RKO (cell line): Measurements from ENCODE around the gene APOLD1.
"Not testable (repeated sequence)": the region's sequence is repeated elsewhere in the genome, so short reads cannot be mapped to it uniquely, and the experiment has no call there.

Experiments
- DNase-seq: peaks from one replicate; pipeline ENCODE4 v3.0.0-alpha.2; 2016; ENCODE audit warnings: low spot score

APOLD1 gene

DNA sequence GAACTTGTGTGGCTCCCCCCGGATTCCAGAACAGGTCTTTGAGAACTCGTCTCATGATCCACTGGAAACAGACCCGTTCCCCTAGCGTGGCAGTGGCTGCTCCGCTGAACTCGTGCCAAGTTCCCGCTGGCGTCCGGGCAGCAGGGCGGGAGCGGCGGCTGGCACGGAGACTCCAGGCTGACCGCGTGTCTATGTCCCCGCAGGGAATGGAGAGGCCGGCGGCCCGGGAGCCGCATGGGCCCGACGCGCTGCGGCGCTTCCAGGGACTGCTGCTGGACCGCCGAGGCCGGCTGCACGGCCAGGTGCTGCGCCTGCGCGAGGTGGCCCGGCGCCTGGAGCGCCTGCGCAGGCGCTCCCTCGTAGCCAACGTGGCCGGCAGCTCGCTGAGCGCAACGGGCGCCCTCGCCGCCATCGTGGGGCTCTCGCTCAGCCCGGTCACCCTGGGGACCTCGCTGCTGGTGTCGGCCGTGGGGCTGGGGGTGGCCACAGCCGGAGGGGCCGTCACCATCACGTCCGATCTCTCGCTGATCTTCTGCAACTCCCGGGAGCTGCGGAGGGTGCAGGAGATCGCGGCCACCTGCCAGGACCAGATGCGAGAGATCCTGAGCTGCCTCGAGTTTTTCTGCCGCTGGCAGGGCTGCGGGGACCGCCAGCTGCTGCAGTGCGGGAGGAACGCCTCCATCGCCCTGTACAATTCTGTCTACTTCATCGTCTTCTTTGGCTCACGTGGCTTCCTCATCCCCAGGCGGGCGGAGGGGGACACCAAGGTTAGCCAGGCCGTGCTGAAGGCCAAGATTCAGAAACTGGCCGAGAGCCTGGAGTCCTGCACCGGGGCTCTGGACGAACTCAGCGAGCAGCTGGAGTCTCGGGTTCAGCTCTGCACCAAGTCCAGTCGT, 1.5 kb downstream of the APOLD1 start:
- peak; percentile 76 for DNase-seq

DNA sequence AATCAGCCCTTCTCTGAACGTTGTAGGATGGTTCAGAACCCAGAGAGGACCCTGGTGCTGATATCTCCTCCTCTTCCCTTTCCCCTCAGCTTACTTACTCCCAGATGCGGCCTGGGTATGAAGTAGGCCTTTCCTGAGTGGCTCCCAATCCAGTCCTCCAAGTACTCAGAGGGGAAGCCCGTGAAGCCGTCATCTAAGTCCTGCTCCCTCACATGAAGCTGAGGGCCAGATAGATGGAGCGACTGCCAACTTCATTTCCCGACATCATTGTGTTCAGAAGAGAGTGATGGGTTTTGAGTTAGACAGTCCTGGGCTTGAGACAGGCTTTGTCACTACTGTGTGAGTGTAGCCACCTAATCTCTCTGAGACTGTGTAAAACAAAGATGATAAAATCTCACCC, 2.7 kb downstream of the APOLD1 start:
- DNase-seq = no peak

DNA sequence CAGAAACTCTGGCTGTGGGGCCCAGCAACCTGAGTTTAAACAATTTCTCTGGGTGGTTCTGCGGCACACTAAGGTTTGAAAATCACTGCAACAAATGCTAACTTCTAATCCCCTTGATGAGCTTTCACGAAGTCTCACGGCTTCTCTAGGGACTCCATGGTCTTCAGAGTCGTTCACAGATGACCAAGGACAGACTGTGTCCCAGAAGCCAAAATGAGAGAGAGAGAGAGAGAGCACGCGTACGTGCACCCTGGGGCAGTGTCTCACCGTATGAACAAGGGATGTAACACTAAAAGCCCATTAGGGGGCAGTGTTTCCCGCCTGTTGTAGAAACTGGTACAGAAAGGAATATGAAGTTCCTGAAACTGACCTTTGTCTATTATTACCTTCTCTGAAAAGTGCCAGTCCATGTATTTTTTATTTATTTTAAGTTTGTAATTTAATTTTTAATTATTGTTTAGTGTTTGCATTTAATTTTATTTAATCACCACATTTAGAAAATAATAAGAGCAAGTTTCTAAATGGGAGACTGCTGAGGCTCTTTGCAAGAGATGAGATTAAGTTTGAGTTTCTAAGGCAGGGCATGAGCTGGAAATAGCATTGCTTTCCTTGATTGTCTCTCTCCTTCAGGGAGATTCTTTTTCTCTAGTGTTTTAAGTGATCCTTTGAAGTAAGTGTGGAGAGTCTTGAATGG, 3.4 kb downstream of the APOLD1 start:
- DNase-seq = peak; percentile 88

DNA sequence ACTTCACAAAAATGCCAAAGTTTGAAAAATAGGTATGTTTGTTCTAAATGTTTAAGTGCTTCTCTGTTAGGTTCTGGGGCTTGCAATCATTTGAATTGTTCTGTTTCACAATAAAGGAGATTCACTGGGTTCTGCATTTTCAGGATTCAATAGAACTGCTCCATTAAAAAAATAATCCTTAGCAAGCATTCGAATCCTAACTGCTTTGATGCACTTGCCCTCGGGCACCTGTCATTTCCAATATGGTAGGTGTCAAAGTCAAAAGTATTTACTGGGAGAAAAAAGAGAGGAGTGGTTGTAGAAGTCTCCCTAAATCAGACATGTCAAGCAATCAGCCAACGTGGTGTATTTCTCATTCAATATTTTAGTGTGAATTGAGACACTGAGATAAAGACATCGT, 5.5 kb downstream of the APOLD1 start:
- no peak for DNase-seq

DNA sequence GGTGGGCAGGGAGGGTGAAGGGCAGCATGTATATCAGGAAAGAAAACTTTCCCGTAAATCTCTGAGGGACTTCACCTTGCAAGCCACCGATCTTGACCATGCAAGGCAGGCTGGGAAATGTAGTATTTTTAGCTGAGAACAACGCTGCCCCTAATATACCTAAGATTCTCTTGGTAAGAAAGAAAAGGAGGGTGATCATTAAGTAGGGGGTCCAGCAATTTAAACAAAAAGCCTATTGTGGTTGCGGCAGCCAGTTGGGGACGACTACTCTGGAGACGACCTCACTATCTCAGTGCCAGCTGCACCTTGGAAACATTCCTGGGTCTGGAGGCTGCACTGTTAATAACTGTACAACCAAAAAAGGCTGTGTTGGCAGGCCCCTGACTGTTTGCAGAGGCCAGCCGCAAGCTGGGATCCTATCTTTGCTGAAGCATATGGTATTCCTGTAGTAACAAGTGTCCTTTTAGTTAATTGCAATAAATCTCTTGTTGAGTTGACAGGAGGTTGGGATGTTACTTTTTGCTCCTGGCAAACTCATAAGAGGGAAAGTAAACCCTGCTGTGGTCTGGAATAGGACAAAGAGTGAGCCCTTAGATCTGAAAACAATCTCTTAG, 6.4 kb downstream of the APOLD1 start:
- no peak for DNase-seq

DNA sequence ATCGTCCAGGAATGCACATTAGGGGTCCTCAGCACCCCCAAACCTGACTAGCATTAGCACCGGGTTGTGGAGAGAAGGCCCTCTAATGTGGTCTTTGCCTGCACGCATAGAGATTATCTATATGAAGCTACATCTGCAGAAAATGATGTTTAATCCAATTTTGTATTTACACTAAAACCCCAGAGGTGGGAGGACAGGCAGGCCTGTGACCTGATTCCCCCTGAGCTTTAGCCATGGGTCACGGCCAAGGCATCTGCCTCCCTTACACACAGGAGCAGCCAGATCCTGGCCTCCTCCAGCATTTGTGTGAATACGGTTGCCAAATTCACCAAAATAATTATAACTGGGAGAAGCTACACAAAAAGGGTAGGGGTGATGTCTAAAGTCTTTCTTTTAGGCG, 7.0 kb downstream of the APOLD1 start:
- no peak for DNase-seq

DNA sequence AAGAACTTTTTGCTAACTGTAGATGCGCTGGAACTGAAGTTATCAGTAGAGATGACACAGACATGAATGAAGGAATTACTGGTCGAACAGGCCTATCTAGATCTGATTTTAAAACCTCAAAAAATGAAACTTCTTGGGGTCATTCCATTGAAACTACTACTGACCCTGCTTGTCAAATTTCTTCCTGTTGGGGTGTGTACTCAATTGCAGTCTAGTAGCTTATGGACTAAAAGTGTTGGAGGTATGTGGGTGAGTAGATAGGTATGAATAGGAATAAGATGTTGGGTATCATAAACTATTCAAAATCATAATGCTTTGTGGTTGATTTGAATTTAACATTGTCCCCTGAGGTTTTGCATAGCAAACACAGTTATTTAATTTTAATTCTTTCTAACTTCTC, 9.2 kb downstream of the APOLD1 start:
- DNase-seq = no peak

DNA sequence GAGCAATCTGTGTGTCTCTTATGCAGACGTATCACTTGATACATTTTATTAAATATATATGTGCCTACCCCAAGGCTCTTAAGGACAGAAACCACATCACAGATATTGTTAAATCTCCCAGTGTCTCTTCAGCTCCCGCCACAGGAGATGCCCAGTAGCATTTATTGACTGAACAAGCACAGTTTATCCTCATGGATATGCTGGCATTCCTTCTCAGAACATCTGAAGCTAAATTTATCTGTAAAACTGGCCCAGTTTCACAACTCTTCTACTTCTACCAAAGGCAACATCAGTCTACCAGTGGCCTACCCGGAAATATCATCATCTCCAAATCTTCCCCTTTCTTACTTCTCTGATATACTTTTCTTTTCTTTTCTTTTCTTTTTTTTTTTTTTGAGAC, 10.7 kb downstream of the APOLD1 start:
- no peak for DNase-seq

DNA sequence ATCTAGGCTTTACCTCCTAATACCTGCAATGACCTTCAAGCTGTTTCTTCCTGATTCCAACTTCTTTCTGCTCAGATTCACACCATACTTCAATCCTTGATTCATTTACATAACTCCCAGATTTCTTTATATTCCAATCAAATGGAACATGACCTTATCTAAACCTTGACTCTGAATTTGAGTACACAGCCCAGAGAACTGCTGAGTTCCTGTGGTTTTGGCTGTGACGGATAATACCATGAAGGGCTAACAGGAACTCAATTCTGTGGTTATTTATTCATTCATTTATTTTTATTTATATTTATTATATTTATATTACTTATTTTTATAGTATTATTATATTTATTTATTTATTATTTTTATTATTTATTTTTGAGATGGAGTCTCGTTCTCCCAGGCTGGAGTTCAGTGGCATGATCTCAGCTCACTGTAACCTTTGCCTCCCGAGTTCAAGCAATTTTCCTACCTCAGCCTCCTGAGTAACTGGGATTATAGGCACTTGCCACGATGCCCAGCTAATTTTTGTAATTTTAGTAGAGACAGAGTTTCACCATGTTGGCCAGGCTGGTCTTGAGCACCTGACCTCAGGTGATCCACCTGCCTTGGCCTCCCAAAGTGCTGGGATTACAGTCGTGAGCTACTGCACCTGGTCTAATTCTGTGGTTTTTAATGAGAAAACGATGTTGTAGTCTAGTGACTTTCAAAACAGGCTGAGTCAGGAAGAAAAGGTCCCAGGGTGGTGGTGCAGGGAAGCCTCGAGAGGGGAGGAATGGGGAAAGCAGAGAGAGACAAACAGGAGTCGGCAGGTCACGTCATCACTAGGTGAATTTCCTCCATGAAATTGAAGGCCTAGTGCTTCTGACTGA, 11.7 kb downstream of the APOLD1 start:
- DNase-seq = no peak

DNA sequence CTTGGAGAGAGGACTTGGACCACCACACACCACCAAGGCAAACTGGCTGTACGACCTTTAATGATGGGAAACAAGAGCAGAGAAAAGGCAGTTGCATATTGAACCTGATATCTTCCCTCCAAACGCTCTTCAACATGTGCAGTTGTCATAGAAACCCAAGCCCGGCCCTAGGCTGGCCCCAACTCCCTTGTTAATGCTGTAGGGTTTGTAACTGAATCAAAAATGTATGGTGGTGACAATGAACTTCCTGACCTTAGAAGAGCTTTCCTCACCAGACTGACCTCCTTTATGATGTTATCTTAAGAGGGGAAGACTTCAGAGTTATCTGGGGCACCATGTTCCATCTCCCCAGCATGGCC, 12.3 kb downstream of the APOLD1 start:
- DNase-seq = no peak

DNA sequence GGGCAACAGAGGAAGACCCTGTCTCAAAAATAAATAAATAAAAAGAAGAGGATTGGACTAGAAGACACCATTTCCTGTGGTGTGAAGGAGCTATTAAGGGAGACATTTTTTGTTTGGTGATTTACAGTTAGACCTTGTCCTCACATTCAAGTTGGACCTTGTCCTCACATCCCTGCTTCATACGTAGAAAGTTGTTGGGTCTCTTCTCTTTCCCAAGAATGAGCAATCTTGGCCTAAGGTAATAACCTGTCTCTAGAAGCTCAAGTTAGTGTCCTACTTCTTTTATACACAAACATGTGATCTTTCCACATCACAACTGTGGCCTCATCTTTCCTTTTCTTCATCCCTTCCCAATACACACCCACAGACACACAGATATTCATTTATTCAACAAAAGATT, 13.0 kb downstream of the APOLD1 start:
- DNase-seq = no peak

DNA sequence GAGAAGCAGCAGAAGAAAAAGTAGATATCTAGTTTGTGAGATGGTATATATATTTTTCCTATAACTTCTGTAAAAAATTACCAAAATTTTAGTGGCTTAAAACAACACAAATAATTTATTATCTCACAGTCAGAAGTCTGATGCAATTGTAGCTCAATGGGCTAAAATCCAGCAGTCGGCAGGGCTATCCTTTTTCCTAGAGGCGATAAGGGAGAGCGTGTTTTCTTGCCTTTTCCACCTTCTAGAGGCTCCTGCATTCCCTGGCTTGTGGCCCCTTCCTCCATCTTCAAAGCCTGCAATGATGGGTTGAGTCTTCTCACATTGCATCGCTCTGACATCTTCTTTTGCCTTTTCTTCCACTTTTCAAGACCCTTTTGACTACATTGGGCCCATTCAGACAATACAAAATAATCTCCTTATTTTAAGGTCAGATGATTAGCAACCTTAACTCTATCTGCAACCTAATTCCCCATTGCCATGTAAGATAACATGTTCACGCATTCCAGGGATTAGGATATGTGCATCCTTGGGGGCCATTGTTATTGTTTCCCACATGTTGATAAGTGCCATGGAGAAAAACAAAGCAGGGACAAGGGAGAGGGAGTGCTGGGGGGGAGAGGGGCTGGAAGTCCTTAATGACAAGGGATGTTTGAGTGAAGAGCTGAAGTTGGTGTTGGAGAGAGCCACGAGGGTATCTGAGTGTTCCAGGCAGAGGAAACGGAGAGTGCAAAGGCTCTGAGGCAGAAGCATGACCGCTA, 13.9 kb downstream of the APOLD1 start:
- DNase-seq = no peak

DNA sequence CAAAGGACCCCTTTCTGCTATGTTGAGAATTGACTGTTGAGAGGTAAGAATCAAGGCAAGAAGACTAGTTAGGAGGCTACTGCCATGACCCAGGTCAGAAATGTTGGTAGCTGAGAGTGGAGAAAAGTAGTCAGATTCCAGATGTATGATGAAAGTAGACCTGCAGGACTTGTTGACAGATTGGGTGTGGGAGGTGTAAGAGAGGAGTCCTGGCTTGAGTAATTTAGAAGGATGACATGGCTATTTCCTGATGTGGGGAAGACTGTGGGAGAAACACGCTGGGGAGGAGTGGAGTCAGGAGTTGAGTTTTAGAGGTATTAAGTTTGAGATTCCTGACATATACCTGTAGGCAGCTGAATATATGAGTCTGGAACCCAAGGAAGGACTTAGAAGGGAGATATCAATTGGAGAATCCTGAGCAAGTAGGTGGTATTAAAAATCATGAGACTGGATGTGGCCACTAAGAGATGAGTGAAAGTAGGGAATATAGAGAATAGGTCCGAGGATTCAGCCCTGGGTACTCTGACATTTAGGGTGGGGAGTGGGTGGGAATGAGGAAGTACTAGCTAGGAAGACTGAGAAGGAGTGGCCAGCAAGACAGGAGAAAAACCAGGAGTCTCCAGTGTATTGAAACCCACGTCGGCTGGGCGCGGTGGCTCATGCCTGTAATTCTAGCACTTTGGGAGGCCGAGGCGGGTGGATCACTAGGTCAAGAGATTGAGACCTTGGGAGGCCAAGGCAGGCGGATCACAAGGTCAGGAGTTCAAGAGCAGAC, 15.1 kb downstream of the APOLD1 start:
- no peak for DNase-seq

DNA sequence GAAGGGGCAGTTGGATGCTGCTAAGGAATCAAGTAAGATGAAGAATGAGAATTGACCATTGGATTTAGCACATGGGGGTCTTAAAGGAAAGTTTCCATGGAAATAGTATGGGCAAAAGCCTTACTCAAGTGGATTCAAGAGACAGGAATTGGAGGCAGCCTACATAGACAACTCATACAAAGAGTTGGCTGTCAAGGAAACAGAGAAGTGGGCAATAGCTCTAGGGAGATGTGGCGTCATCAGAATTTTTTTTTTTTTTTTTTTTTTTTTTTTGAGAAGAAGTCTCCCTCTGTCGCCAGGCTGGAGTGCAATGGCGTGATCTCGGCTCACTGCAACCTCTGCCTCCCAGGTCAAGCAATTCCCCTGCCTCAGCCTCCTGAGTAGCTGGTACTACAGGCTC, 16.2 kb downstream of the APOLD1 start:
- not testable (repeated sequence) for DNase-seq

DNA sequence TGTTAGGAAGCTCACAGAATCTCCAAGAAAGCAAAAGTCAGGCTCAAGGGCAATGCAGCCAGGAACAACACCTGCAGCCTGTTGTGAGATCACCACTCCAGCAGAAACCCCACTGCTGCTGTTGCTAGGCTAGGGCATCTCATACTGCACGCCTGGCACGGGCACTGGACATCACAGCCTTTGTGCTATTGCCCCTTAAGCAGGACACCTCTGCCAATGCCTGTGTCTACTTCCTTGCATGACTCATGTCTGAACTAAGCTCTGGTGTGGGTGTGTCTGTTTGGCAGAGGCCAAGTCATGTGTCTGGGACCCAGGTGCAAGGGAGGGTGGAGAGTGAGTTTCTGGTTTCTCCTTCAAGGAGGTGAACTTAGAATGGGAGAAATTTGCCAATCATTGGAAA, 17.7 kb downstream of the APOLD1 start:
- DNase-seq = peak; percentile 91

DNA sequence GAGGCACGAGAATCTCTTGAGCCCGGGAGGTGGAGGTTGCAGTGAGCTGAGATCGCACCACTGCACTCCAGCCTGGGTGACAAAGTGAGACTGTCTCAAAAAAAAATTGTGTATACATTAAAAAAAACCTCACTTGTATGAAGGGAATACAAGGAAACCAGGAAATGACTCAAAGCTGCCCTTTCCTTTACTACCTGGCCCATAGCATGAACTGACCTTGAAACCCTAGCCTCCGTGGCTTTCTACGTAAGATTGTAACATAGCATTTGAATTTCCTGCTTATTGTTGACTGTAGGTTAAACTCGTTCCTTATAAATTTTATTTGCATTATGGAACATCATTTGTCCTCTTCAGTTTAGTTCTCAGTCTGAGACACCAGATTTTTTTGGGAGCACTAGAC, 18.6 kb downstream of the APOLD1 start:
- peak; percentile 30 for DNase-seq

DNA sequence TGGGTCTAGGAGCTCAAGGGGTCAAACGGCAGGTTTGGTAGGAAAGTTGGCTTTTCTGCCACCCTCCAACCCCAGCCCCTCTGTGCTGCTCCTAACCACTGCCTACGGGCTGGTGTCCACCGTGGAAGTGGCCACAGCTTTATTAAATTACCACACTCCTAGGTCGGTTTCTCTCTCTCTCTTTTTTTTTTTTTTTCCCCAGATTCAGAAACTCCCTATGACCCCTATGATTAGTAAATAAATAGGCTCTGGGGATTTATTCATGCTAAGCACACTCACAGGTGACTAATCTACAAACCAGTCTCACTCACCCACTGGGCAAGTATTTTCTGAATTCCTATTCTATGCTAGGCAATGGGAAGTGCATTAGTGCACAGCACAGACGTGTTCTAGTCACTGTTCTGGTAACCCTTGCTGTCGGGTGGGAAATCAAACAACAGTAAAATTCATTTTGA, 19.0 kb downstream of the APOLD1 start:
- peak; percentile 93 for DNase-seq

DNA sequence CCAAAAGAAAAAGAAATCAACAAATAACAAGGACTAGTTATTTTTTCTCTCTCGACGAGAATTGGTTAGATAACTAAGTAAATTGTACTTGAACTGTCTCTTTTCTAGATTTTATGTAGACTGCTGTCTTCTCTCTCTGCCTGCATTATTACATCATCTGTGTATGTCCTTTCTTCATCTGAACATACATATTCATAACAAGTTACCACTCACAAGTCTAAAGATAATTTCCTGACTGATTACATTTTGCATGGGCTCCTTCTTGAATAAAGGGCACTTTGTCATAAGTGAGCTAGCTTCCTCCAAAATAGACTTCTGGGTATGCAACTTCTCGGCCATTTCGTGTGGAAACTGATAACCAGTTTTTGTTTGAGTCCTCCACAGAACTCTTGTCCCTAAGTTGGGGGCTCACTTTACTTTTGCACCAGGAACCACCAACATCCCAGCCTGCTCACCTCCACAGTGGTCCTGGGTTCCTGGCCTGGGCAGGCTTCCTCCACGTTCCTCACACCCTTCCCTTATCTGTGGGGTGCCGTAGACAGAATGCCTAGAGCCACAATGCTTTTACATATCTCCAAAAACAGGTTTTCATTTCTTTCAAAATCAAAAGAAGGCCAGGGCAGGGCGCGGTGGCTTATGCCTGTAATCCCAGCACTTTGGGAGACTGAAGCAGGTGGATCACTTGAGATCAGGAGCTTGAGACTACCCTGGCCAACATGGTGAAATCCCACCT, 21.5 kb downstream of the APOLD1 start:
- DNase-seq = no peak

DNA sequence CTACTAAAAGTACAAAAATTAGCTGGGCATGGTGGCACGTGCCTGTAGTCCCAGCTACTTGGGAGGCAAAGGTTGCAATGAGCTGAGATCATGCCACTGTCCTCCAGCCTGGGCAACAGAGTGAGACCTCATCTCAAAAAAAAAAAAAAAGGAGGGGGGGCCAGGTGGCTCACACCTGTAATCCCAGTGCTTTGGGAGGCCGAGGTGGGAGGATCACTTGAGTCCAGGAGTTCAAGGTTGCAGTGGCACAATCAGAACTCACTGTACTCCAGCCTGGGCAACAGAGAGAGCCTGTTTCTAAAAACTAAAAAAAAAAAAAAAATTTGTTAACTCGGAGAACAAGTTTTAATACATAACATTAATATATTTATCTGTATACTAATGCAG, 22.1 kb downstream of the APOLD1 start:
- not testable (repeated sequence) for DNase-seq
